ENCODE data around the gene ENO3.

DNA sequence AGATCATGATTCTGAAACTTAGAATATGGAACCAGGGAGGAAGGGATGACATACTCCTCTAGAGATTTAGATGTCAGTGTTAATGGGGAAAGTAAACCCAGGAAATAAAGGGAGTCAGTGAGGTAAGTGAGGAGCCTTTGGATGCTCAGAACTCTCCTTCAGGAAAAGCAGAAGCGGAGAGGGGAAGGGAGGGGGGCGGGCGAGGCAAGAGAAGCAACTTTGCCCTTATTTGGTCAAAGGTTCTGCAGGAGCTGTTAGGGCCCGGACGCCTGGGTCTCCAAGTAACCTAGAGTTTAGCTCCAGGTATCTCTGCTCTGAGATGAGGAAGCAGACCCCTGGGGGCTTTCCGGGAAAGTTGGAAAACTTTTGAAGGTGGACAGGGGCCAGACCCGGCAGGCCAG is 3.9 kb upstream of the ENO3 start:
- TF ChIP-seq CTCF (IDR thresholded peaks at IDR 0.05) (no peak), POLR2A (IDR thresholded peaks at IDR 0.05) (no peak)
